Globus pallidus (tissue), 1 donor: Measurements from ENCODE around the gene MAPKAP1.
A peak's percentile ranks its signal among the peaks of the same experiment; 100 is the strongest.

ENCODE experiments used
- DNase-seq: peaks from one replicate; pipeline ENCODE4 v3.0.0-alpha.2; 2015; ENCODE audit warnings: low spot score

Gene MAPKAP1

GRCh38 chr9:125484350-125485282, 222.4 kb downstream of the MAPKAP1 start:
- DNase-seq = no peak

DNA sequence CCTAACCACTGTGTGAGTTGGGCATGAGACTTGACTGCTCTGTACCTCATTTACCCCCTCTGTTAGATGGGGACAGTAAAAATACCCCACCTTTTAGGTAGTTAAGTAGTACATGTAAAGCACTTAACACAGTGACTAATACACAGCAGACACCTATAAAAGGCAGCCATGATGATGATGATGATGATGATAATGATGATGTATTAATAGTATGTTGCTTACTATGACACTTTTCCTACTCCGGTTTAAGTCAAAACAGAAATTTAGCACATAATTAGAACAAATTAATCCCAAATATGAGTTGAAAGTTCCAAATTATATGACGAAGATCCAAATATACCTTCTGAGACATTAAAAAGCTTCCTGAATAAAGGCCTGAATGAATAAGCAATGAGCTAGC, 223.3 kb downstream of the MAPKAP1 start:
- DNase-seq = no peak

GRCh38 chr9:125479846-125480615, 227.0 kb downstream of the MAPKAP1 start:
- DNase-seq = no peak

GRCh38 chr9:125477089-125477544, 229.9 kb downstream of the MAPKAP1 start:
- no peak for DNase-seq

DNA sequence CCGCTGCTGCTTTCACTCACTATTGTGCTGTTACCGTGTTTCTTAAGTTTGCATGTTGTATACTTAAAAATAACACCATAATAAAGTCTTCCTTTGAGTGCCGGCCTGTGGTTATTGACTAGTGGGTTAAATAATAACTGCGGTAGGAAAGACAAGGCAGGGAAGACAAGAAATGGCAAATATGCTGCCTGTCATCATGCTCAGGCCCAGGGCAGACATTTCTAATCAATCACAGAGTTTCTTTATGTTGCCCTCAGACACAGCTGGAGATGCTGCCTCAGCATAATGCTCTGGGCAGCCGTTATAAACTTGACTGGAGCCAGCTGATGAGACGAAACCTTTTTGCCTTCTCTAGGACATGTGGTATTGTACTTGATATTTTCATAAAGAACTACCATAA, 230.4 kb downstream of the MAPKAP1 start:
- no peak for DNase-seq

- no peak for DNase-seq
Observed at GRCh38 chr9:125475385-125475784, 231.6 kb downstream of the MAPKAP1 start.

DNA sequence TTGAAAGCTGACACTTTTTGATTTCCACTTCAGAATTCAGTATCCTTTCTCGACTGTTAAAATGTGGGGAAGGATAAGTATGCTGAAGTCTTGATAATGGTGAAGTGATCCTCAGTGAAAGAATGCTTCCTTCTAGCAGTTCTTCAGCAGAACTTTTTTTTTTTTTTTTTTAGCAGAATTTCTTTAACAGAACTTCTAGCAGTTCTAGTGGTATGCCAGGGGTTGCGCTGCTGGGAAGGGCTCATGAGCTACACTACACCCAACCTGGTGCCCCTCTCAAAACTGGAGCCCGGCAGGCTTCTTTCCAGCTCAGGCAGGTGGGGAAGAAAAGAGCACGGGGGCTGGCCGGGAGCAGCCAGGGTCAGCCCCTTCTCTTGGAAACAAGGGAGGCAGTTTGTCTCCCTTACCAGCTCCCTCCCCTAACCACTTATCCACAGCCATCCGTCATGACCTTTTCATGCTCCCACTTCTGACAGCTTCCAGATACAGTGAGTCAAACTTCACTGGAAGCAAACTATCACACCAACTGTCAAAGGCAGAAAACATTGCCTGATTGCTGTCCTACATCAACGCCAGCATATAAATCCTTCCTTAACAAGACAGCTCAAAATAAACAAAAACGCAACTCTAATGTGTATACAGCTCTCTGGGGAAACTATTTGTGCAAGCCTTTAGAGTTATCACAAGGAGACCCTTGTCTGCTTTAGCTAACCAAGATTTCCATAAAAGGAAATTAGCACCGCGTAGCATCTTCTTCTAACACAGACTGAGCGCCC, 233.9 kb downstream of the MAPKAP1 start:
- no peak for DNase-seq

DNA sequence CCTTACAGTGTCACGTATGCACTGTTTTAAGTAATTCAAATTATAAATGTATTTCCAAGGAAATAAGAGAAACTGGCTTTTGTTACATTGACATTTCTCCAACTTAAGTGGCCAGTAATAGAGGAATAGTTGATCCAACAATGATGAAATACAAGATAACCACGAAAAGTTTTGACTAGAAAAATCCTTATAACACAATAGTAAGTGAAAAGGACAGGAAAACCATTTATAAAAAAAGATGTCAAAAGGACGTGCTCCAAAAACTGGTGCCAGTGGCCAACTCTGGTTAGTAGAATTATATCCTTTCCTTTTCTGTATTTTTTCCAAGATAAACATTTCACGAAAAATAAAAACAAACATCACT, 234.5 kb downstream of the MAPKAP1 start:
- DNase-seq = no peak

DNA sequence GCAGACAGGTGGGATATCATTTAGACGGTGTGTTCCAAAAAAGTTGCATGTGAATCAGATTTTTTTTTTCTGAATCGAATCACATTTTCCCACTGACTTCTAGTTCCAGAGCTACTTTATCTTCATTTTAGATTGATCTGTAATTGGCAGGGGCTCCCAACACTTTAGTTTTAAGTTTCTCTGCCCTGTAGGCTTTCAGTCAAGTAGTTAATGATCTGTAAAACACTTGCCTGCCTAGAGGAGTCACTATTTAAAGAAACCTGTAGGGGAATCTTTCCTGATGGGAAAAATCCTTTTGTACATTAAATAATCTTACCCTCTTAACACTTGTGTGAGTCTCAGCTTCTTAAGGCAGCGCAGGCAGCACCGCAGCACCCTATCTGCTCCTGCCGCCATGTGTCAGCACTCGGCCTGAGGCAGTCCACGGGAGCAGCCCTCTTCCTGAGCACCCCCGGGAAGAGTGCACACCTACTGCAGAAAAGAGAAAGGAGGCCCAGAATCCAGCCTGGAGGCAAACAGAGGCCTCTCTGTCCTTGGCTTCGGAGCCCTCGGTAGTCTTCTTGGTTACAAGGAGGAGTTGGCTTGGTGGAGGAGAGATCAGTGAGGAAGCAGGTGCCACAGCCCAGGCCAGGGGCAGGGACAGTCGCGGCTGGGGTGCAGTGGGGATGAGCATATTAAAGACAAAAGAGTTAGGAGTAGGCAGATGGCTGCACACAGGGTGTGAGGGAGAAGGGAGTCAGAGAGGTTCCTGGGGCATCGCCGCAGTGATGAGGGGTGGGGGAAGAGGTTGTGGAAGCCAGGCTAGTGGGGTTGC, 236.0 kb downstream of the MAPKAP1 start:
- DNase-seq = no peak

DNA sequence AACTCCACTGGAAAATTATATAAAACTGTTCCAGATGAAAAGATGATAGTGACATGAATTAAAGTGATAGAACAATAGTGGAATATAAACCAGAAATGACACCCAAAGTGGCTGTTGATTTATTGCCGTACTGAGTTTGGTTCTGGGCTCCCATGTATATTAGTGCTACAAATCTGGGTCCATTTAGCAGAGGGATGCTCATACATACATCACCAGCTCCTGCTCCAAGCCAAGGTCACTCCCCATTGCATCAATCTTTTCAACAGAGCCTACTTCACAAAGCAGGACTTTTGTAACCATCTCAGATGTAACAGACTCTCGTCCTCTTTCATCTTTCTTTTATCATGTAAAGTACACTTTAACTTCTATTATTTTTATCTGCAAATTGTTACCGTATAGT, 236.8 kb downstream of the MAPKAP1 start:
- no peak for DNase-seq

DNA sequence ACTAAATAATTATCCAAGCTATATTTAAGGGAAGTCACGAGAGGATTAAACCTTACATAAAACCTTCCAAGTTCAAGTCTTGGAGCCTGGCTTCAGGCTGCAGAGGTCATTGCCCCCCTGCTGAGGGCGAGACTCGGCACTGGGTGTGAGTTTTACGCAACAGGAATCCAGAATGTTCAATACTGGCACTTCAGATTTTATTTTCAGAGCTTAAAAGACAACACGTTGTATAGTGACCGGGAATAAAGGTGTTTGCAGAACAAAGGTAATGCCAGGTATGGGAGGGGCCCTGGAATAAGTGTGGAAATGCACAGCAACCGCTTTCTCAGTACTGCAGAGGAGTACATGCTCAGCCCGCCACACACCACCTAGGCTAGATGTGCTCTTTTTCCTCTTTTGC, 238.4 kb downstream of the MAPKAP1 start:
- DNase-seq = no peak

DNA sequence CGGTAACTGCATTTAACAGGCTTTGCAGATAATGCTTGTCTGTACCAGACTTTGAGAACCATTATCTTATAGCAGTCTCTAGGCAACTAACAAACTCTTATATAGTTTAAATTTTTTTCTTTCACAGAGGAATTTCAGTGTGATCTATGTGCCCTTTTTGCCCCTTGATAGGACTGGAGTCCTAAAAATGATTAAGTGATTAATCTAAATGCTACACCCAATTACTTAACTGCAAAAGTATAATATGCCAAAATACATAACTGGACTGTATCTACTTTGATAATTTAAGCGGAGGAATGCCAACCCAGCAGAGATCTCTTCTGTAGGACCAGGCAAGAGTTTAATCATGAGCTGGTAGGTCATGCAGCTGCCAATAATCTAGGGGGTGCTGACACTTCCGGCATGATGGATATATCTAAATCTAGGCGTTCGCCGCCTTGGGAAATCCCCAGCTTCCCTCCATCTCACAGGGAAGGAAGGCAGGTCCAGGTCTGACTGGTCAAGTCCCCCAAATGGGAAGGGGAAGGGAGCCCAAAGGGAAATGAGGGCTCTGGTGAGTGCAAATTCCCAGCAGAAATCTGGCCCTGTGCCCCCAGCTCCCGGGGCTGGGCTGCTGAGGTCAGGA, 239.8 kb downstream of the MAPKAP1 start:
- DNase-seq = no peak

GRCh38 chr9:125466411-125466810, 240.6 kb downstream of the MAPKAP1 start:
- DNase-seq = peak; percentile 18

DNA sequence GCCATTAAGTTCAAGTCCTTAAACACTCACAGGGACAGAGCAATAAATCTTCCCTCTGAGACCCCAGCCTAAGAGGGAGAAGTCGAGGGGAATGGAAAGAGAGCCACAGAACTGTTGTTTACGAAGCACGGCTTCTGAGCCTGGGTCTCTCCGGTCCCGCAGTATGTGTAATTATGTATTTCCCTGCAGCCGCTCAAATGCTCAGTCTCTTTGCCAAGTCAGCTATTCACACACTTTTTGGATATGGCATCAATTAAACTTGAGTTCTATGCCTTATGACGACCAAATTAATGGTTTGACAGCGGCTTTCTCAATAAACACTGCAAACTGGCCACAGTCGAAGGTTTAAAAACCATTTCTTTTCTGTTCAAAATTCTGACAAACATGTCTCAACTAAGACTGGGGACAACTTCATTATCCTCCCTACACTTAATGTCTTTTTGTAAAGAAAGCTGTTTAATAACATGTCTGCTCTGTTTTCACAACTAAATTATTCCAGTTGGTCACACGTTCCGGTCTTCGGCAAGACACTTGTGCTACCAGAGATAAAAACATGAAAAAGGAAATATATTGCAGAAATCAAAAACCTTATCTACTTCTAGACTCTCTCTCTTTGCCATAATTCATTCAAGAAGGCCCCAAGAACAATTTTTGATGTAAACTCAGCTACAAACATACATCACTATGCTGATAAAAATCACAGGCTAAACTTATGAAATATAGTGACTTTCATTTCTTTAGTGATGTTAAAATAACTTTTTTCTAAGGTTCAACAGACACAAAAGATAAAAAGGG, 242.2 kb downstream of the MAPKAP1 start:
- no peak for DNase-seq

DNA sequence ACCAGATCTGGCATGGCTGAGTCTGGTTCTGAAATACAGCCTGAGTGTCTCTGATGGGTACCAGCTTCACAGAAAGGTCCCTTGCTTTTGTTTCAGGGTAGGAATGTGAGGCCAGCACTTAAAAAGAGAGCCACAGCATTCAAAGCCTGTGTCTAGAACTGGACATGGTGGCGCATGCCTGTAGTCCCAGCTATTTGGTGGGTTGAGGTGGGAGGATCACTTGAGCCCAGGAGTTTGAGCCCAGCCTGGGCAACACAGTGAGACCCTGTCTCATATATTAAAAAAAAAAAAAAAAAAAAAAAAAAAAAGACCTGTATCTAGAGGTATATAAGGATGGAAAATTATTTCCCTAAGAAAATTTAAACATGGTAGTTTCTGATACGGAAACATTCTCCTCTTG, 243.1 kb downstream of the MAPKAP1 start:
- no peak for DNase-seq

DNA sequence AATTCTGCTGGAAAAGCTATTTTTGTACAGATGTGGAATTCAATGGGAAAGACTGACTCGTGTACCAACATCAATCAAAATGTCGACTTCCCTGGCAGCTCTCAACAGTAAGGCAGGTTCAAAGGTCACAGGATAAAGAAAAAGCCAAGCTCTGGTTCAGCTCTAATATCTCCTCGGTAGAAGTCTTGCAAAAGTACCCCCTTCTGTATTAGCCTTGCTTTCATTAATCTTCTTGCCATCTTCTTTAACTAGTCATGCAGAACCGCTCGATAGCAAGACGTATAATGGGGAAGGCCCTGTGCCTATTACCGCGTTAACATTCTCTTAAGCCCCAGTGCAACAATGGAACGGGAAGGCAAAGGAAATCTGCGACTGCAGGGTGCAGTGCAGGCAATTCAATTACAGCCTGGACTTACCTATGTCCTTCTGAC, 244.1 kb downstream of the MAPKAP1 start:
- no peak for DNase-seq

DNA sequence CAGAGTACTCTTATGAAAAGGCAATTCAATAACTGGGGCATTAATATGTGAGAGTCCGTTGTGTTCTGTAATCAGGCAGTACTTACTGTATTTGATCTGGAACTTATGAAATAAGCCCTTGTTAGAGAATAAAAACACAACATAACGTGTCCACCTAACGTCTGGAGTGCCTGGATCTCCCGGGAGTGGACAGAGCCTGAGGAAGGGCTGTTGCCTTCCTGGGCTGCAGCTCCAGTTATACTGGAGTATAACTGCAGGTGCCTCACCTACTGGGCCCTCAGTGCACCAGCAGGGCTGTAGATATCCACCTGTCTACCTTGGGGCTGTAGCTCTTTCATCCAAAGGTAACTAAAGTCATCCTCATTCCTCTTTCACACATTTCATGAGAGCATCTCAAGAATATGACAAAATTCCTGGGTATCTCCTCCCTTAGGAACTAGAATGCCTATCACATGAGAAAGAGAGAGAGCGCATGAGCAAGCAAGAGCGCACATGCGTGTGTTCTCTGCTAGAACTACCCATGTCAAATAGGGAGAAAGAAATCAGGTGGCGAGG, 245.3 kb downstream of the MAPKAP1 start:
- DNase-seq = no peak

GRCh38 chr9:125460883-125461635, 245.9 kb downstream of the MAPKAP1 start:
- DNase-seq = peak; percentile 4

DNA sequence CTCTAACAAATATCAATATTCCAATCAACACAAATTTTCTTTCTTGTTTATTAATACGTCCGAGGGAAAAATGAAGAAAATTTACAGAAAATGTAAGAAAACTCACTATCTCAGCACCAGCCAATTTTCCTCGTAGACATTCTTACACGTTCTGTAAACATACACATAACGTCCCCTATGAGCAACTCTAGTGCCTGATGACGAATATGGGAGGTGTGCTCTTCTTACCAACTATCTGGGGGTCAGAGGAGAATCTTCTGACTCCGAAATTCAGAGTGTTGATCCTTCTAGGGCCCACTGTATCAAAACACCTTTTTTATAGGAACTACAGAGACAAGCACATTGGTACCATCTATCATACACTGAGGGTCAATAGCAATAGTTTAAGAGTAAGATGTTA, 246.7 kb downstream of the MAPKAP1 start:
- DNase-seq = no peak
